ENCODE data around the gene RNF224. TPM values are rescaled to one million over a fixed set of nuclear protein-coding genes. Genes with fewer than 3 reads are reported as not detected.

The RNF224 gene
- total and polyA plus RNA-seq, 10 of the 15 experiments (the other 5 are each of a cell fraction or from before 2014, with no cell fraction given): not detected

DNA sequence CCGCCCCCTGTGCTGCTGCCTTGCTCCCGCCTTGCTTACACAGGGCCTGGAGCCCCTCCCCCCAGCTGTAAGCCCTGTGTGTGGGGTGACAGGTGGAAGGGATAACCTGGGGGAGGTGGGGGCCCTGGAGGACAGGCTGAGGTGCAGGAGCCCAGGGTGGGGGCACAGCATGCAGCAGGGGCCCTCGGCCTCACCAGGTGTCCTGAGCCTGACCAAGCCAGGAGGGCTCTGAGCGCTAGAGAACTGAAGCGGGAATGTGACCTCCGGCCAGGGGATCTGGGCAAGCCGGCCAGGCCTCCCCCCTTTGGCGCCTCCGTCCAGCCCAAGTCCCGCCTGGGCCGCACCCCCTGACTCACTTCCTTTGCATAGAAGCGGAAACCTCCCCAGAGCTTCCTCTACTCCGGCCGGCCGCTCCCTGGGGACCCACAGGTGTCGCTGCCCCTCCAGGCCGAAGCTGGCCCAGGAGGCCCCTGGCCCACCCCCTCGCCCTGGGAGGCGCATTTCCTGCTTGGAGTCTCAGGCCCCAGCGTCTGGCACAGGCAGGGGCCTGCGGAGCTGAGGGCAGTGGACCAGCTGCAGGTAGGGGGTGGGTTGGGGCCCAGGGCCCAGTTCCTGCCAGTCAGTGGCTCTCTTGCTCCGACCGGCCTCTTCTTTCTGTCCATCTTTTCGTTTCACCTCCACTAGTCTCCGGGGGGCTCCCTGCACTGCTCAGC is 50.2 kb downstream of the RNF224 start, which contains the start of gene TOR4A (continued):
- TF ChIP-seq, protein P1, sequence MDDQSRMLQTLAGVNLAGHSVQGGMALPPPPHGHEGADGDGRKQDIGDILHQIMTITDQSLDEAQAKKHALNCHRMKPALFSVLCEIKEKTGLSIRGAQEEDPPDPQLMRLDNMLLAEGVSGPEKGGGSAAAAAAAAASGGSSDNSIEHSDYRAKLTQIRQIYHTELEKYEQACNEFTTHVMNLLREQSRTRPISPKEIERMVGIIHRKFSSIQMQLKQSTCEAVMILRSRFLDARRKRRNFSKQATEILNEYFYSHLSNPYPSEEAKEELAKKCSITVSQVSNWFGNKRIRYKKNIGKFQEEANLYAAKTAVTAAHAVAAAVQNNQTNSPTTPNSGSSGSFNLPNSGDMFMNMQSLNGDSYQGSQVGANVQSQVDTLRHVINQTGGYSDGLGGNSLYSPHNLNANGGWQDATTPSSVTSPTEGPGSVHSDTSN (IDR thresholded peaks at IDR 0.05; ENCODE audit: insufficient replicate concordance, low read depth, low read length): no peak
- TF ChIP-seq CBFB (IDR thresholded peaks at IDR 0.05; ENCODE audit: low read depth): no peak
- TF ChIP-seq EED (IDR thresholded peaks at IDR 0.05; ENCODE audit: low read depth): no peak; the same call in 1 of the 2 replicates
- no peak for TF ChIP-seq SUPT20H (IDR thresholded peaks at IDR 0.05; ENCODE audit: borderline replicate concordance, control insufficient read depth, low read depth, low read length)
- TF ChIP-seq, protein P2, sequence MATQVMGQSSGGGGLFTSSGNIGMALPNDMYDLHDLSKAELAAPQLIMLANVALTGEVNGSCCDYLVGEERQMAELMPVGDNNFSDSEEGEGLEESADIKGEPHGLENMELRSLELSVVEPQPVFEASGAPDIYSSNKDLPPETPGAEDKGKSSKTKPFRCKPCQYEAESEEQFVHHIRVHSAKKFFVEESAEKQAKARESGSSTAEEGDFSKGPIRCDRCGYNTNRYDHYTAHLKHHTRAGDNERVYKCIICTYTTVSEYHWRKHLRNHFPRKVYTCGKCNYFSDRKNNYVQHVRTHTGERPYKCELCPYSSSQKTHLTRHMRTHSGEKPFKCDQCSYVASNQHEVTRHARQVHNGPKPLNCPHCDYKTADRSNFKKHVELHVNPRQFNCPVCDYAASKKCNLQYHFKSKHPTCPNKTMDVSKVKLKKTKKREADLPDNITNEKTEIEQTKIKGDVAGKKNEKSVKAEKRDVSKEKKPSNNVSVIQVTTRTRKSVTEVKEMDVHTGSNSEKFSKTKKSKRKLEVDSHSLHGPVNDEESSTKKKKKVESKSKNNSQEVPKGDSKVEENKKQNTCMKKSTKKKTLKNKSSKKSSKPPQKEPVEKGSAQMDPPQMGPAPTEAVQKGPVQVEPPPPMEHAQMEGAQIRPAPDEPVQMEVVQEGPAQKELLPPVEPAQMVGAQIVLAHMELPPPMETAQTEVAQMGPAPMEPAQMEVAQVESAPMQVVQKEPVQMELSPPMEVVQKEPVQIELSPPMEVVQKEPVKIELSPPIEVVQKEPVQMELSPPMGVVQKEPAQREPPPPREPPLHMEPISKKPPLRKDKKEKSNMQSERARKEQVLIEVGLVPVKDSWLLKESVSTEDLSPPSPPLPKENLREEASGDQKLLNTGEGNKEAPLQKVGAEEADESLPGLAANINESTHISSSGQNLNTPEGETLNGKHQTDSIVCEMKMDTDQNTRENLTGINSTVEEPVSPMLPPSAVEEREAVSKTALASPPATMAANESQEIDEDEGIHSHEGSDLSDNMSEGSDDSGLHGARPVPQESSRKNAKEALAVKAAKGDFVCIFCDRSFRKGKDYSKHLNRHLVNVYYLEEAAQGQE (IDR thresholded peaks at IDR 0.05; ENCODE audit: low read depth, low read length): no peak
- TF ChIP-seq POLR2AphosphoS5 (IDR thresholded peaks at IDR 0.05; ENCODE audit: low read length): peak; percentile 23; the same call in 1 of the 2 replicates
- no peak for TF ChIP-seq PAX8 (IDR thresholded peaks at IDR 0.05)
- TF ChIP-seq TARDBP (IDR thresholded peaks at IDR 0.05; ENCODE audit: borderline replicate concordance): no peak
- TF ChIP-seq, protein P3, sequence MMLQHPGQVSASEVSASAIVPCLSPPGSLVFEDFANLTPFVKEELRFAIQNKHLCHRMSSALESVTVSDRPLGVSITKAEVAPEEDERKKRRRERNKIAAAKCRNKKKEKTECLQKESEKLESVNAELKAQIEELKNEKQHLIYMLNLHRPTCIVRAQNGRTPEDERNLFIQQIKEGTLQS (IDR thresholded peaks at IDR 0.05; ENCODE audit: borderline replicate concordance, extremely low read depth, low read depth, low read length): no peak
- TF ChIP-seq, protein P4, sequence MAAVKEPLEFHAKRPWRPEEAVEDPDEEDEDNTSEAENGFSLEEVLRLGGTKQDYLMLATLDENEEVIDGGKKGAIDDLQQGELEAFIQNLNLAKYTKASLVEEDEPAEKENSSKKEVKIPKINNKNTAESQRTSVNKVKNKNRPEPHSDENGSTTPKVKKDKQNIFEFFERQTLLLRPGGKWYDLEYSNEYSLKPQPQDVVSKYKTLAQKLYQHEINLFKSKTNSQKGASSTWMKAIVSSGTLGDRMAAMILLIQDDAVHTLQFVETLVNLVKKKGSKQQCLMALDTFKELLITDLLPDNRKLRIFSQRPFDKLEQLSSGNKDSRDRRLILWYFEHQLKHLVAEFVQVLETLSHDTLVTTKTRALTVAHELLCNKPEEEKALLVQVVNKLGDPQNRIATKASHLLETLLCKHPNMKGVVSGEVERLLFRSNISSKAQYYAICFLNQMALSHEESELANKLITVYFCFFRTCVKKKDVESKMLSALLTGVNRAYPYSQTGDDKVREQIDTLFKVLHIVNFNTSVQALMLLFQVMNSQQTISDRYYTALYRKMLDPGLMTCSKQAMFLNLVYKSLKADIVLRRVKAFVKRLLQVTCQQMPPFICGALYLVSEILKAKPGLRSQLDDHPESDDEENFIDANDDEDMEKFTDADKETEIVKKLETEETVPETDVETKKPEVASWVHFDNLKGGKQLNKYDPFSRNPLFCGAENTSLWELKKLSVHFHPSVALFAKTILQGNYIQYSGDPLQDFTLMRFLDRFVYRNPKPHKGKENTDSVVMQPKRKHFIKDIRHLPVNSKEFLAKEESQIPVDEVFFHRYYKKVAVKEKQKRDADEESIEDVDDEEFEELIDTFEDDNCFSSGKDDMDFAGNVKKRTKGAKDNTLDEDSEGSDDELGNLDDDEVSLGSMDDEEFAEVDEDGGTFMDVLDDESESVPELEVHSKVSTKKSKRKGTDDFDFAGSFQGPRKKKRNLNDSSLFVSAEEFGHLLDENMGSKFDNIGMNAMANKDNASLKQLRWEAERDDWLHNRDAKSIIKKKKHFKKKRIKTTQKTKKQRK (IDR thresholded peaks at IDR 0.05; ENCODE audit: low read depth, low read length): no peak
- TF ChIP-seq RBBP5 (conservative IDR thresholded peaks at IDR 0.05): no peak
- TF ChIP-seq TCF3 (IDR thresholded peaks at IDR 0.05; ENCODE audit: borderline replicate concordance, insufficient read depth, low read depth, low read length): peak; percentile 10
- TF ChIP-seq SMAD1 (IDR thresholded peaks at IDR 0.05; ENCODE audit: low read depth, partially characterized antibody): no peak
- no peak; the same call in 1 of the 2 replicates for TF ChIP-seq TCF12 (IDR thresholded peaks at IDR 0.05; ENCODE audit: low read depth, low read length)
- no peak for TF ChIP-seq FOXM1 (IDR thresholded peaks at IDR 0.05; ENCODE audit: low read depth, low read length)
- TF ChIP-seq BACH1 (IDR thresholded peaks at IDR 0.05; ENCODE audit: borderline replicate concordance): no peak; the same call in 1 of the 2 replicates
- TF ChIP-seq POLR2A (IDR thresholded peaks at IDR 0.05; ENCODE audit: low read depth, low read length): no peak
- TF ChIP-seq KDM1A (IDR thresholded peaks at IDR 0.05; ENCODE audit: borderline replicate concordance): no peak
- TF ChIP-seq PAX5 (IDR thresholded peaks at IDR 0.05; ENCODE audit: borderline replicate concordance, low read depth, low read length): no peak
- TF ChIP-seq ASH2L (IDR thresholded peaks at IDR 0.05; ENCODE audit: borderline replicate concordance, low read depth): no peak
- no peak for TF ChIP-seq WRNIP1 (IDR thresholded peaks at IDR 0.05; ENCODE audit: borderline replicate concordance, low read depth, low read length)
- no peak for TF ChIP-seq IRF4 (IDR thresholded peaks at IDR 0.05; ENCODE audit: low read depth, low read length)
- TF ChIP-seq EP300 (IDR thresholded peaks at IDR 0.05; ENCODE audit: borderline replicate concordance in 1 of 2, control insufficient read depth in 1 of 2, low read depth in 2 of 2, low read length in 2 of 2): no peak

Data from GM12878 (cell line).